ENCODE data around the gene PASK. TPM values are rescaled to one million over a fixed set of nuclear protein-coding genes. Genes with fewer than 3 reads are reported as not detected.

PASK gene
- total RNA-seq, 1 experiment from 2014 or later, result 45.8 TPM

DNA sequence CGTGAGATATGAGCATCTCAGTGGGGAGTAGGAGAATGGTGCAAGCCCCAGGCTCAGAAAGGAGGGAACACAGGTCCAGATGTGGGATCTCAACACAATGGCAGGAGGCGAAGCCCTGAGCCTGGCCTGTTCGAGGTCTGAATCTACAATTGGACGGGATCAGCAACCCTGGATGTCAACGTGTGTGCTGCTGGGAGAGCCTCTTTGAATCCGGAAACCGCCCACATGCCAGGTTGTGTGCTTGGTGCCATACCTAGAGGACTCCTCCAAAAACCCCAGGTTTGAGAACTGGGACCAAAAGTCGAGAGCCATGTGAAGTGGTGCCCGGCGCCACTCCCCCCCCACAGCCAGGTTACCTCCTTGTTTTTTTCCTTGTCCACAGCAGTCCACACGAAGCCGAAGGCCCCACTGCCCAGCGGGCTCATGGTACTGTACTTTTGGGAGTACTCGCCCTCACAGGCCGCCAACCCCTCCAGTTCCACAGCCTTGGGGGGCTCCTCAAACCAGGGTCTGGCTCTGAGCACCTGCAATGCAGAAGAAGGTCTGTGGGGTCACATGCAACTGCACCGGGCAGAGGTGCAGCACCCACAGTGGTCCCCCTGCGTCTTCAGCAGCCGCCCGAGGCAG lies 26.8 kb downstream of the PASK start:
- H3K9me2 ChIP-seq (ENCODE audit: insufficient read depth), result no peaks in the 10 kb centered on the region
- H3K27ac ChIP-seq (ENCODE audit: low read depth, low read length), result no peak overlapping the region
- intact Hi-C loops (cut with micrococcal nuclease), result no loop called here
- no peak for TF ChIP-seq EGR1 (IDR thresholded peaks at IDR 0.05; ENCODE audit: low read depth)
- TF ChIP-seq JUND (IDR thresholded peaks at IDR 0.05), result no peak
- TF ChIP-seq, protein P1, sequence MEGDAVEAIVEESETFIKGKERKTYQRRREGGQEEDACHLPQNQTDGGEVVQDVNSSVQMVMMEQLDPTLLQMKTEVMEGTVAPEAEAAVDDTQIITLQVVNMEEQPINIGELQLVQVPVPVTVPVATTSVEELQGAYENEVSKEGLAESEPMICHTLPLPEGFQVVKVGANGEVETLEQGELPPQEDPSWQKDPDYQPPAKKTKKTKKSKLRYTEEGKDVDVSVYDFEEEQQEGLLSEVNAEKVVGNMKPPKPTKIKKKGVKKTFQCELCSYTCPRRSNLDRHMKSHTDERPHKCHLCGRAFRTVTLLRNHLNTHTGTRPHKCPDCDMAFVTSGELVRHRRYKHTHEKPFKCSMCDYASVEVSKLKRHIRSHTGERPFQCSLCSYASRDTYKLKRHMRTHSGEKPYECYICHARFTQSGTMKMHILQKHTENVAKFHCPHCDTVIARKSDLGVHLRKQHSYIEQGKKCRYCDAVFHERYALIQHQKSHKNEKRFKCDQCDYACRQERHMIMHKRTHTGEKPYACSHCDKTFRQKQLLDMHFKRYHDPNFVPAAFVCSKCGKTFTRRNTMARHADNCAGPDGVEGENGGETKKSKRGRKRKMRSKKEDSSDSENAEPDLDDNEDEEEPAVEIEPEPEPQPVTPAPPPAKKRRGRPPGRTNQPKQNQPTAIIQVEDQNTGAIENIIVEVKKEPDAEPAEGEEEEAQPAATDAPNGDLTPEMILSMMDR (IDR thresholded peaks at IDR 0.05 in 2 of 3, conservative IDR thresholded peaks at IDR 0.05 in 1 of 3; ENCODE audit: borderline replicate concordance in 1 of 3, insufficient read depth in 1 of 3, low read depth in 2 of 3, low read length in 2 of 3), result no peak
- TF ChIP-seq ZFX (IDR thresholded peaks at IDR 0.05), result no peak
- no peak for TF ChIP-seq SP1 (IDR thresholded peaks at IDR 0.05; ENCODE audit: low read depth)
- no peak for TF ChIP-seq CBX3 (IDR thresholded peaks at IDR 0.05; ENCODE audit: low read depth)
- BruUV-seq (replicated peaks), result no TSS peak
- no peak for ATAC-seq
- no peak for DNase-seq (ENCODE audit: low read depth, low spot score)
- no peak overlapping the region for H3K9ac ChIP-seq (ENCODE audit: low read length)
- H3K9me3 ChIP-seq (ENCODE audit: control insufficient read depth in 1 of 2, insufficient read depth in 1 of 2, low read depth in 1 of 2, low read length in 2 of 2), result no peaks in the 10 kb centered on the region
- H4K20me1 ChIP-seq (ENCODE audit: insufficient read depth), result no peaks in the 10 kb centered on the region
- peaks cover 0 to 6% of the 10 kb centered on the region in 2 experiments; a peak in 1 of 4 replicates for H3K4me1 ChIP-seq (ENCODE audit: control insufficient read depth in 1 of 2, insufficient read depth in 2 of 2, low read length in 2 of 2)
- POLR2A ChIA-PET, result no interaction called here
- peaks cover 0 to 2% of the 10 kb centered on the region in 2 experiments; a peak in 1 of 4 replicates for H3K36me3 ChIP-seq (ENCODE audit: control insufficient read depth in 1 of 2, insufficient read depth in 2 of 2, low read length in 2 of 2)
- H3K4me3 ChIP-seq (replicated peaks in 1 of 2; ENCODE audit: low read depth in 1 of 2, low read length in 2 of 2), result no peak overlapping the region
- H3K4me2 ChIP-seq (ENCODE audit: low read length), result no peak overlapping the region
- H3K27me3 ChIP-seq (ENCODE audit: insufficient read depth, low read length), result no peaks in the 10 kb centered on the region
- H3K79me2 ChIP-seq (ENCODE audit: insufficient read depth, low read length), result no peaks in the 10 kb centered on the region
- H2AFZ ChIP-seq (ENCODE audit: low read depth, low read length, poor library complexity, severe bottlenecking), result no peak overlapping the region
- RAD21 ChIA-PET (ENCODE audit: low non-redundant PET in 1 of 2, low total read pairs in 2 of 2, uncharacterized antibody in 2 of 2, unreplicated experiment in 2 of 2), result no interaction called here
- CTCF ChIA-PET, result no interaction called here

DNA sequence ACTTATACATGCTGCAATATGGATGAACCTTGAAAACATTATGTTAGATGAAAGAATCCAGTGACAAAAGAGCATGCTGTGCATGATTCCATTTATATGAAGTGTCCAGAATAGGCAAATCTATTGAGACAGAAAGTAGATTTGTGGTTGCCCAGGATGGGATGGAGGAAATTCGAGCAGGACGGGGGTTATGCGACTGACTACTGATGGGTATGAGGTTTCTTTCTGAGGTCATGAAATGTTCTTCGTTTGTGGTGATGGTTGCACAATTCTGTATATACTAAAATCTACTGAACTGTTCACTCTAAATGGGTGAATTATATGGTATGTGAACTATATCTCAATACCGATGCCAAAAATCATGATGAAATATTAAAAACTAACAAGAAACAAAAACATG lies 28.3 kb downstream of the PASK start:
- H3K79me2 ChIP-seq (ENCODE audit: insufficient read depth, low read length), result no peaks in the 10 kb centered on the region
- H3K9me2 ChIP-seq (ENCODE audit: insufficient read depth), result no peaks in the 10 kb centered on the region
- CTCF ChIA-PET, result no interaction called here
- POLR2A ChIA-PET, result no interaction called here
- H4K20me1 ChIP-seq (ENCODE audit: insufficient read depth), result no peaks in the 10 kb centered on the region
- RAD21 ChIA-PET (ENCODE audit: low non-redundant PET in 1 of 2, low total read pairs in 2 of 2, uncharacterized antibody in 2 of 2, unreplicated experiment in 2 of 2), result no interaction called here
- H3K4me1 ChIP-seq (ENCODE audit: control insufficient read depth in 1 of 2, insufficient read depth in 2 of 2, low read length in 2 of 2), result peaks cover 0 to 6% of the 10 kb centered on the region in 2 experiments; a peak in 1 of 4 replicates
- H3K9ac ChIP-seq (ENCODE audit: low read length), result no peak overlapping the region
- H2AFZ ChIP-seq (ENCODE audit: low read depth, low read length, poor library complexity, severe bottlenecking), result no peak overlapping the region
- H3K4me2 ChIP-seq (ENCODE audit: low read length), result no peak overlapping the region
- ATAC-seq (no peak), DNase-seq (ENCODE audit: low read depth, low spot score) (no peak)
- no peak overlapping the region for H3K4me3 ChIP-seq (replicated peaks in 1 of 2; ENCODE audit: low read depth in 1 of 2, low read length in 2 of 2)
- H3K36me3 ChIP-seq (ENCODE audit: control insufficient read depth in 1 of 2, insufficient read depth in 2 of 2, low read length in 2 of 2), result peaks cover 0 to 2% of the 10 kb centered on the region in 2 experiments; a peak in 1 of 4 replicates
- H3K27ac ChIP-seq (ENCODE audit: low read depth, low read length), result no peak overlapping the region
- H3K27me3 ChIP-seq (ENCODE audit: insufficient read depth, low read length), result no peaks in the 10 kb centered on the region
- no TSS peak for BruUV-seq (replicated peaks)
- no peaks in the 10 kb centered on the region for H3K9me3 ChIP-seq (ENCODE audit: control insufficient read depth in 1 of 2, insufficient read depth in 1 of 2, low read depth in 1 of 2, low read length in 2 of 2)
- TF ChIP-seq POLR2AphosphoS5 (IDR thresholded peaks at IDR 0.05; ENCODE audit: low read depth, low read length) (no peak), TCF7L2 (IDR thresholded peaks at IDR 0.05; ENCODE audit: borderline replicate concordance, extremely low read depth, insufficient read depth, insufficient read length) (no peak), CBX3 (IDR thresholded peaks at IDR 0.05; ENCODE audit: low read depth) (no peak), RAD21 (IDR thresholded peaks at IDR 0.05; ENCODE audit: low read depth) (no peak), EZH2 (IDR thresholded peaks at IDR 0.05) (no peak)
- TF ChIP-seq, protein P2, sequence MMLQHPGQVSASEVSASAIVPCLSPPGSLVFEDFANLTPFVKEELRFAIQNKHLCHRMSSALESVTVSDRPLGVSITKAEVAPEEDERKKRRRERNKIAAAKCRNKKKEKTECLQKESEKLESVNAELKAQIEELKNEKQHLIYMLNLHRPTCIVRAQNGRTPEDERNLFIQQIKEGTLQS (IDR thresholded peaks at IDR 0.05), result no peak
- intact Hi-C loops (cut with micrococcal nuclease), result no loop called here

Measured in HCT116 (cell line).